Smooth muscle cell of the umbilical artery (primary cell): ENCODE data around the gene GPR68. TPM values are rescaled to one million over a fixed set of nuclear protein-coding genes. Genes with fewer than 3 reads are reported as not detected.

Experiments
- total RNA-seq: library from RNA; depleted of rRNA; stranded (reverse); fragments of >200 nt; gene quantifications from 2 replicates; pipeline ENCODE4 v1.2.3, GENCODE V29; 2014

The GPR68 gene
- 6.8 and 10.1 TPM in 2 replicates for total RNA-seq

GRCh38 chr14:91244501-91244901, at the start of gene GPR68:
TSS of gene GPR68 (minus strand) at chr14:91244704. CDS start at chr14:91235050, 9,654 bp downstream.

Other genes starting within 250 kb of the GPR68 start
- gene RPS6KA5, start 184.1 kb downstream of the GPR68 start, total RNA-seq = 0.30 and 0.46 TPM in 2 replicates
- 25.8 and 31.3 TPM in 2 replicates for gene DGLUCY, start 130.6 kb downstream of the GPR68 start, total RNA-seq
- 0.59 and 2.6 TPM in 2 replicates for gene CCDC88C, start 173.1 kb upstream of the GPR68 start, total RNA-seq